Fibroblast of the aortic adventitia (primary cell): ENCODE results near the gene TOPBP1. TPM values are rescaled to one million over a fixed set of nuclear protein-coding genes. Genes with fewer than 3 reads are reported as not detected.

Source experiments
- DNase-seq: peaks from one replicate; pipeline ENCODE4 v3.0.0-alpha.2; 2010; ENCODE audit warnings: low read depth
- H3K4me3 ChIP-seq: 2 replicates; pipeline ENCODE4 v1.5.1; 2011; ENCODE audit warnings: low read depth, mild to moderate bottlenecking, control low read depth, low read length, moderate library complexity
- CTCF ChIP-seq: IDR thresholded peaks from 2 replicates; pipeline ENCODE4 v1.5.1; 2011; ENCODE audit warnings: mild to moderate bottlenecking, low read length, control low read depth, inconsistent platforms; ENCODE audit not compliant: insufficient read depth
- total RNA-seq: library from RNA; depleted of rRNA; stranded (reverse); fragments of >200 nt; gene quantifications from 2 replicates; pipeline ENCODE4 v1.2.3, GENCODE V29; 2012; ENCODE audit warnings: low replicate concordance

The TOPBP1 gene
- total RNA-seq, 1 donor = 60.3 TPM

- no peak for DNase-seq
- TF ChIP-seq CTCF = no peak
- no peak overlapping the region for H3K4me3 ChIP-seq
Observed at GRCh38 chr3:133700351-133700750, 38.6 kb upstream of the TOPBP1 start.

DNA sequence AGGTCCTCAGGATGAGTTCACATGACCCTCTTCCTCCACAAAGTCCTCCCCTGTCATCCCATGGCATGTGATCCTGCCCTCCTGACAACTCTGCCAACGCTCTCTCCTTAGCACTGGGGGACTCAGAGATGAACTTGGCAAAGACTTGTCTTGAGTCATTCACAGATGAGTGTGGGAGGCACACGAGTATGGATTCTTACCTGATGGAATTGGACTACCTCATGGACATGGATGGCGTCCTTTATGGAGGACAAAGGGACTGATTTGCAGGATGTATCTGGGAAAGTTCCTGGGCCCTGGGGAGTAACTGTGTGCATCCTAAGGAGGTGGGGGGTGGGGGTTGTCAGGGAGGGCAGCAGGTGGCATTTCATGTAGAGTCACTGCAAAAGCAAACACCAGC, 38.2 kb upstream of the TOPBP1 start:
- DNase-seq = no peak
- H3K4me3 ChIP-seq = no peak overlapping the region
- no peak for TF ChIP-seq CTCF

DNA sequence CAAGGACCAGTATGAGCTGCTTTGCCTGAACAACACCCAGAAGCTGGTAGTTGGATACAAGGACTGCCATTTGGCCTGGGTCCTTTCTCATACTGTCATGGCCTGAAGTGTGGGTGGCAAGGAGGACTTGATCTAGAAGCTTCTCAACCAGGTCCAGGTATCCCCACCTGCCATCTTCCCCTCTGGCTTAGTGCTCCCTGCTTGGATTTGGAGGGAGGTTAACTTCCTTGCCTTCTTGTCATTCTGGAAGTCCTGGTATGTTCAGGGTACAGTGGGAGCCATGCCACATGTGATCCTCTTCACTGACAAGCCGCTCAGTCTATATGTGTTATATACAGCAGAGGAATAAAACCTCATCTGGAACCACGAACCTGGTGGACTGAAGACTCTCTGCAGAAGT, 37.7 kb upstream of the TOPBP1 start:
- no peak overlapping the region for H3K4me3 ChIP-seq
- DNase-seq = no peak
- TF ChIP-seq CTCF = no peak

GRCh38 chr3:133697960-133698359, 36.2 kb upstream of the TOPBP1 start:
- H3K4me3 ChIP-seq = no peak overlapping the region
- no peak for DNase-seq
- no peak for TF ChIP-seq CTCF

DNA sequence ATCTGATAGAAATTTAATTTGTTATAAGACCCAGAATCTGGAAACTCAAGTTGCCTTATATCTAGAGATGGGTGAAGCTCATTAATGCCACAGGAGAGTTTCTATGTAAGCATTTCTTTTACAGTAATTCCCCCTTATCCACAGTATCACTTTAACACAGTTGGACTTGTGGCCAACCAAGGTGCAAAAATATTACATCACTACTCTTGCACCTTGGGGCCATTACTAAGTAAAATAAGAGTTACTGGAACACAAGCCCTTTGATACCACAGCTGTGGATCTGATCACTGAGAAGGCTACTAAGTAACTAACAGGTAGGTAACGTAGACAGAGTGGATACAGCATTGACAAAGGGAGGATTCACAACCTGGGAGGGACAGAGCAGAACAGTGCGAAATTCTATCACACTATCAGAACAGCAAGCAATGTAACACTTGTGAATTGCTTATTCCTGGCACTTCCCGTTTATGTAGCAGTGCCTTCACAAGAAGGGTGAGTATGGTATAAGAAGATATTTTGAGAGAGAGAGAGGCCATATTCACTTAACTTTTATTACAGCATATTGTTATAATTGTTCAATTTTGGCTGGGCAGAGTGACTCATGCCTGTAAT, 33.9 kb upstream of the TOPBP1 start:
- TF ChIP-seq CTCF = no peak
- no peak overlapping the region for H3K4me3 ChIP-seq
- no peak for DNase-seq

- TF ChIP-seq CTCF = no peak
- H3K4me3 ChIP-seq = no peak overlapping the region
- no peak for DNase-seq
Observed at GRCh38 chr3:133694288-133695268, 32.8 kb upstream of the TOPBP1 start.
